ENCODE results near the gene KCNMB2.

Gene KCNMB2

DNA sequence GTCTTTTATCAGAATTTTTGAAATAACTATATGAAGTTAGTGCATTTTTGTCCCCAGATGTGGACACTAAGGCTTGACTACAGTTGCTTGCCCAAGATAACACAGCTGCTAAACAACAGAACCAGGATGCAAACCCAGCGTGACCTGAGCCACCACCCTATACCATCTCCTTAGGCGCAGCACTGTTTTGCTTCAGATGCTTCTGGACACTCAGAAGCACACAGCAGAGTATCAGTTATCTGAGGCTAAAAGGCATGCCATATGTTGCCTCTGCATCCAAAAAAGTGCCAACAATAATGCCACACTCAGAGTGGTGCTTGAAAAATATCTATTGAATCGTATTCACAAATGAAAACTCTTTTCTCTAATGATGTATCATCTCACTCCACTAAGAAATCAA, 24.5 kb downstream of the KCNMB2 start:
- H3K4me3 ChIP-seq (ENCODE audit: insufficient read length, low read depth), result no peak overlapping the region
- no peak overlapping the region for H3K9ac ChIP-seq (ENCODE audit: insufficient read length, low read depth)
- H3K9me3 ChIP-seq (ENCODE audit: insufficient read depth, low read length), result no peaks in the 10 kb centered on the region
- DNase-seq (ENCODE audit: low read depth, low spot score), result no peak
- TF ChIP-seq ZNF274 (IDR thresholded peaks at IDR 0.05; ENCODE audit: low read depth, low read length), result no peak
- no peak for TF ChIP-seq SUZ12 (IDR thresholded peaks at IDR 0.05; ENCODE audit: extremely low read depth, insufficient read depth, insufficient read length)
- no peak for TF ChIP-seq YY1 (IDR thresholded peaks at IDR 0.05; ENCODE audit: insufficient read depth, insufficient read length)
- H3K36me3 ChIP-seq (ENCODE audit: insufficient read depth, insufficient read length, low read length), result no peaks in the 10 kb centered on the region
- no peaks in the 10 kb centered on the region for H3K27me3 ChIP-seq (ENCODE audit: insufficient read depth, insufficient read length)
- no peaks in the 10 kb centered on the region for H3K4me1 ChIP-seq (ENCODE audit: insufficient read depth, insufficient read length)

GRCh38 chr3:178561239-178561638, 25.0 kb downstream of the KCNMB2 start:
- H3K4me1 ChIP-seq (ENCODE audit: insufficient read depth, insufficient read length), result no peaks in the 10 kb centered on the region
- DNase-seq (ENCODE audit: low read depth, low spot score), result no peak
- no peaks in the 10 kb centered on the region for H3K27me3 ChIP-seq (ENCODE audit: insufficient read depth, insufficient read length)
- no peaks in the 10 kb centered on the region for H3K9me3 ChIP-seq (ENCODE audit: insufficient read depth, low read length)
- no peak for TF ChIP-seq ZNF274 (IDR thresholded peaks at IDR 0.05; ENCODE audit: low read depth, low read length)
- TF ChIP-seq YY1 (IDR thresholded peaks at IDR 0.05; ENCODE audit: insufficient read depth, insufficient read length), result no peak
- no peak for TF ChIP-seq SUZ12 (IDR thresholded peaks at IDR 0.05; ENCODE audit: extremely low read depth, insufficient read depth, insufficient read length)
- H3K4me3 ChIP-seq (ENCODE audit: insufficient read length, low read depth), result no peak overlapping the region
- no peak overlapping the region for H3K9ac ChIP-seq (ENCODE audit: insufficient read length, low read depth)
- no peaks in the 10 kb centered on the region for H3K36me3 ChIP-seq (ENCODE audit: insufficient read depth, insufficient read length, low read length)

- Histone ChIP-seq H3K36me3 (ENCODE audit: insufficient read depth, insufficient read length, low read length) (no peaks in the 10 kb centered on the region), H3K27me3 (ENCODE audit: insufficient read depth, insufficient read length) (no peaks in the 10 kb centered on the region), H3K9ac (ENCODE audit: insufficient read length, low read depth) (no peak overlapping the region), H3K4me1 (ENCODE audit: insufficient read depth, insufficient read length) (no peaks in the 10 kb centered on the region), H3K9me3 (ENCODE audit: insufficient read depth, low read length) (no peaks in the 10 kb centered on the region), H3K4me3 (ENCODE audit: insufficient read length, low read depth) (no peak overlapping the region)
- DNase-seq (ENCODE audit: low read depth, low spot score), result no peak
- TF ChIP-seq SUZ12 (IDR thresholded peaks at IDR 0.05; ENCODE audit: extremely low read depth, insufficient read depth, insufficient read length) (no peak), YY1 (IDR thresholded peaks at IDR 0.05; ENCODE audit: insufficient read depth, insufficient read length) (no peak)
Observed at GRCh38 chr3:178562143-178562946, 26.1 kb downstream of the KCNMB2 start.

GRCh38 chr3:178562947-178563232, 26.7 kb downstream of the KCNMB2 start:
- Histone ChIP-seq H3K4me1 (ENCODE audit: insufficient read depth, insufficient read length) (no peaks in the 10 kb centered on the region), H3K9ac (ENCODE audit: insufficient read length, low read depth) (no peak overlapping the region), H3K27me3 (ENCODE audit: insufficient read depth, insufficient read length) (no peaks in the 10 kb centered on the region), H3K36me3 (ENCODE audit: insufficient read depth, insufficient read length, low read length) (no peaks in the 10 kb centered on the region), H3K9me3 (ENCODE audit: insufficient read depth, low read length) (no peaks in the 10 kb centered on the region), H3K4me3 (ENCODE audit: insufficient read length, low read depth) (no peak overlapping the region)
- DNase-seq (ENCODE audit: low read depth, low spot score), result no peak
- TF ChIP-seq YY1 (IDR thresholded peaks at IDR 0.05; ENCODE audit: insufficient read depth, insufficient read length), result no peak
- no peak for TF ChIP-seq SUZ12 (IDR thresholded peaks at IDR 0.05; ENCODE audit: extremely low read depth, insufficient read depth, insufficient read length)
- no peak for TF ChIP-seq ZNF274 (IDR thresholded peaks at IDR 0.05; ENCODE audit: low read depth, low read length)

GRCh38 chr3:178567611-178568010, 31.4 kb downstream of the KCNMB2 start:
- no peaks in the 10 kb centered on the region for H3K36me3 ChIP-seq (ENCODE audit: insufficient read depth, insufficient read length, low read length)
- no peak overlapping the region for H3K4me3 ChIP-seq (ENCODE audit: insufficient read length, low read depth)
- H3K27me3 ChIP-seq (ENCODE audit: insufficient read depth, insufficient read length), result no peaks in the 10 kb centered on the region
- DNase-seq (ENCODE audit: low read depth, low spot score), result no peak
- no peaks in the 10 kb centered on the region for H3K9me3 ChIP-seq (ENCODE audit: insufficient read depth, low read length)
- no peak for TF ChIP-seq ZNF274 (IDR thresholded peaks at IDR 0.05; ENCODE audit: low read depth, low read length)
- TF ChIP-seq SUZ12 (IDR thresholded peaks at IDR 0.05; ENCODE audit: extremely low read depth, insufficient read depth, insufficient read length), result no peak
- TF ChIP-seq YY1 (IDR thresholded peaks at IDR 0.05; ENCODE audit: insufficient read depth, insufficient read length), result no peak
- no peaks in the 10 kb centered on the region for H3K4me1 ChIP-seq (ENCODE audit: insufficient read depth, insufficient read length)
- no peak overlapping the region for H3K9ac ChIP-seq (ENCODE audit: insufficient read length, low read depth)

GRCh38 chr3:178568155-178568731, 32.0 kb downstream of the KCNMB2 start:
- Histone ChIP-seq H3K9me3 (ENCODE audit: insufficient read depth, low read length) (no peaks in the 10 kb centered on the region), H3K4me3 (ENCODE audit: insufficient read length, low read depth) (no peak overlapping the region), H3K4me1 (ENCODE audit: insufficient read depth, insufficient read length) (no peaks in the 10 kb centered on the region), H3K9ac (ENCODE audit: insufficient read length, low read depth) (no peak overlapping the region), H3K27me3 (ENCODE audit: insufficient read depth, insufficient read length) (no peaks in the 10 kb centered on the region), H3K36me3 (ENCODE audit: insufficient read depth, insufficient read length, low read length) (no peaks in the 10 kb centered on the region)
- no peak for DNase-seq (ENCODE audit: low read depth, low spot score)
- TF ChIP-seq YY1 (IDR thresholded peaks at IDR 0.05; ENCODE audit: insufficient read depth, insufficient read length), result no peak
- no peak for TF ChIP-seq SUZ12 (IDR thresholded peaks at IDR 0.05; ENCODE audit: extremely low read depth, insufficient read depth, insufficient read length)

DNA sequence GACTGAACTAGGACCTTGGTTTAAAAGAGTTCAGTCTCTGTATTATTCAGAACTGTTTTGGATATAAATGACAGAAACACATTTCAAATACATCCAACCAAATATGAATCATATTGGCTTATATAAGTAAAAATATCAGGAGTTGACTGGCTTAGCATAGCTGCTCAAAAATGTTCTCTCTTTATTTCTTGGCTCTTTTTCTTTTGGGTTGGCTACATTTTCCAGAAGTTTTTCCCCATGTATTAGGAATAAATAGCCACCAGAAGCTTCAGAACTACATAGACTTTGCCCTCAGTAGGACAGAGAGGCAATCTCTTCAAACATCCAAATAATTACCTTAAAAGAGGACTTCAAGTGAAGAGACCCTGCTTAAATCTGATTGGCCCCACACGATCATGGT, 32.7 kb downstream of the KCNMB2 start:
- Histone ChIP-seq H3K4me1 (ENCODE audit: insufficient read depth, insufficient read length) (no peaks in the 10 kb centered on the region), H3K27me3 (ENCODE audit: insufficient read depth, insufficient read length) (no peaks in the 10 kb centered on the region), H3K36me3 (ENCODE audit: insufficient read depth, insufficient read length, low read length) (no peaks in the 10 kb centered on the region), H3K9me3 (ENCODE audit: insufficient read depth, low read length) (no peaks in the 10 kb centered on the region), H3K9ac (ENCODE audit: insufficient read length, low read depth) (no peak overlapping the region), H3K4me3 (ENCODE audit: insufficient read length, low read depth) (no peak overlapping the region)
- TF ChIP-seq SUZ12 (IDR thresholded peaks at IDR 0.05; ENCODE audit: extremely low read depth, insufficient read depth, insufficient read length), result no peak
- TF ChIP-seq ZNF274 (IDR thresholded peaks at IDR 0.05; ENCODE audit: low read depth, low read length), result no peak
- no peak for TF ChIP-seq YY1 (IDR thresholded peaks at IDR 0.05; ENCODE audit: insufficient read depth, insufficient read length)
- no peak for DNase-seq (ENCODE audit: low read depth, low spot score)

Data from NT2/D1 (cell line).